HK-2 (cell line): ENCODE measurements around the gene EMILIN1.

Source experiments
- DNase-seq: peaks from one replicate; pipeline ENCODE4 v3.0.0-alpha.2; 2018; ENCODE audit not compliant: unreplicated experiment

Gene EMILIN1

GRCh38 chr2:27122791-27123190, 44.4 kb downstream of the EMILIN1 start:
- no peak for DNase-seq

GRCh38 chr2:27123302-27124150, 45.1 kb downstream of the EMILIN1 start, which contains the start of gene ABHD1:
TSS of gene ABHD1 (plus strand) at chr2:27123815. CDS start at chr2:27123949, 134 bp downstream.
- DNase-seq = peak; percentile 53

- no peak for DNase-seq
These were observed 46.7 kb downstream of the EMILIN1 start for GRCh38 chr2:27125104-27125503.

GRCh38 chr2:27126252-27126710, 47.9 kb downstream of the EMILIN1 start:
- no peak for DNase-seq

GRCh38 chr2:27127883-27128667, 49.7 kb downstream of the EMILIN1 start:
- no peak for DNase-seq

- no peak for DNase-seq
These were observed 50.5 kb downstream of the EMILIN1 start for GRCh38 chr2:27128668-27129571.

- DNase-seq = no peak
These were observed 52.0 kb downstream of the EMILIN1 start for GRCh38 chr2:27130396-27130795.

- DNase-seq = no peak
These were observed 53.0 kb downstream of the EMILIN1 start for GRCh38 chr2:27131429-27131828.

- no peak for DNase-seq
These were observed 54.9 kb downstream of the EMILIN1 start for GRCh38 chr2:27133195-27133875.

GRCh38 chr2:27133905-27134780, 55.7 kb downstream of the EMILIN1 start, which contains the start of gene PREB:
TSS of gene PREB (minus strand) at chr2:27134636. CDS start at chr2:27134421, 215 bp downstream.
- peak; percentile 96 for DNase-seq

- no peak for DNase-seq
These were observed 56.5 kb downstream of the EMILIN1 start for GRCh38 chr2:27134781-27135477.

- no peak for DNase-seq
These were observed 57.1 kb downstream of the EMILIN1 start for GRCh38 chr2:27135478-27135955.
